WTC11 (cell line): ENCODE measurements around the gene TIMM44. TPM values are rescaled to one million over a fixed set of nuclear protein-coding genes. Genes with fewer than 3 reads are reported as not detected.

Experiments
- ATAC-seq: fragments of 200-7000 bp; cut with Tn5 transposase; 2 replicates; pipeline ENCODE4 v1.10.0; 2021; ENCODE audit warnings: mild to moderate bottlenecking, moderate library complexity
- CTCF ChIA-PET: fragments of 300-600 bp; sonication (Branson Sonifier 250); formaldehyde crosslinking; loops from one replicate; lab custom pipeline; 2021; ENCODE audit warnings: antibody characterized with exemption; lab: Charles Lee
- POLR2A ChIA-PET: fragments of 350-600 bp; sonication (Branson Sonifier 250); formaldehyde crosslinking; loops from one replicate; lab custom pipeline; 2021; ENCODE audit warnings: antibody characterized with exemption; lab: Charles Lee
- DNase-seq: peaks from one replicate; pipeline ENCODE4 v3.0.0; 2021; ENCODE audit warnings: low spot score
- H3K27ac Mint-ChIP-seq: 2 replicates; pipeline ENCODE4 v1.8.0; 2021; ENCODE audit warnings: mixed read lengths
- H3K27me3 Mint-ChIP-seq: 2 replicates; pipeline ENCODE4 v1.8.0; 2021; ENCODE audit warnings: low read depth, mild to moderate bottlenecking, moderate library complexity, mixed read lengths
- H3K36me3 Mint-ChIP-seq: 2 replicates; pipeline ENCODE4 v1.8.0; 2021; ENCODE audit warnings: mixed read lengths
- H3K4me1 Mint-ChIP-seq: 2 replicates; pipeline ENCODE4 v1.8.0; 2022; ENCODE audit warnings: mixed read lengths
- H3K4me3 Mint-ChIP-seq: 2 replicates; pipeline ENCODE4 v1.8.0; 2021; ENCODE audit warnings: mild to moderate bottlenecking, moderate library complexity, mixed read lengths
- H3K9me3 Mint-ChIP-seq: 2 replicates; pipeline ENCODE4 v1.8.0; 2021; ENCODE audit warnings: mixed read lengths
- GABPB1 ChIP-seq: sonication (generic); formaldehyde crosslinking; IDR thresholded peaks from 2 replicates; pipeline ENCODE4 v1.8.1; 2023; ENCODE audit warnings: mild to moderate bottlenecking, missing genetic modification reagents
- GRHL2 ChIP-seq: fragments of 250-450 bp; sonication (Bioruptor Pico); IDR thresholded peaks from 2 replicates; pipeline ENCODE4 v1.8.0; 2022; ENCODE audit warnings: mild to moderate bottlenecking, moderate library complexity; ENCODE audit not compliant: insufficient replicate concordance, severe bottlenecking
- JAZF1 ChIP-seq: fragments of 250-450 bp; sonication (Bioruptor Pico); IDR thresholded peaks from 2 replicates; pipeline ENCODE4 v1.9.0; 2021; ENCODE audit warnings: moderate library complexity, mild to moderate bottlenecking, inconsistent platforms
- MYBL2 ChIP-seq: sonication (generic); formaldehyde crosslinking; IDR thresholded peaks from 2 replicates; pipeline ENCODE4 v1.8.1; 2023; ENCODE audit warnings: mild to moderate bottlenecking, moderate library complexity, missing genetic modification reagents
- RELA ChIP-seq: sonication (generic); formaldehyde crosslinking; IDR thresholded peaks from 2 replicates; pipeline ENCODE4 v1.8.1; 2022; ENCODE audit warnings: missing genetic modification reagents, mild to moderate bottlenecking, borderline replicate concordance
- SMAD4 ChIP-seq: sonication (generic); formaldehyde crosslinking; IDR thresholded peaks from 2 replicates; pipeline ENCODE4 v1.8.0; 2022; ENCODE audit warnings: mild to moderate bottlenecking, missing genetic modification reagents
- SOX15 ChIP-seq: fragments of 250-450 bp; sonication (Bioruptor Pico); IDR thresholded peaks from 2 replicates; pipeline ENCODE4 v1.9.0; 2021; ENCODE audit warnings: mild to moderate bottlenecking
- TEAD1 ChIP-seq: sonication (generic); formaldehyde crosslinking; IDR thresholded peaks from 2 replicates; pipeline ENCODE4 v1.8.0; 2022; ENCODE audit warnings: mild to moderate bottlenecking, missing genetic modification reagents
- total RNA-seq: library from RNA; stranded (reverse); gene quantifications from 3 replicates; pipeline ENCODE4 v1.2.3, GENCODE V29; 2021
- TF ChIP-seq, protein P1 (sequence below): sonication (generic); formaldehyde crosslinking; IDR thresholded peaks from 2 replicates; pipeline ENCODE4 v1.8.0; 2022; ENCODE audit warnings: missing genetic modification reagents
- TF ChIP-seq, protein P2 (sequence below): fragments of 250-450 bp; sonication (Bioruptor Pico); IDR thresholded peaks from 2 replicates; pipeline ENCODE4 v1.9.0; 2021; ENCODE audit warnings: mild to moderate bottlenecking
- TF ChIP-seq, protein P3 (sequence below): sonication (generic); formaldehyde crosslinking; IDR thresholded peaks from 2 replicates; pipeline ENCODE4 v1.8.1; 2022; ENCODE audit warnings: mild to moderate bottlenecking, moderate library complexity, missing genetic modification reagents
- TF ChIP-seq, protein P4 (sequence below): sonication (generic); formaldehyde crosslinking; IDR thresholded peaks from 2 replicates; pipeline ENCODE4 v1.8.0; 2022; ENCODE audit warnings: mild to moderate bottlenecking, missing genetic modification reagents
- TF ChIP-seq, protein P5 (sequence below): sonication (generic); formaldehyde crosslinking; IDR thresholded peaks from 2 replicates; pipeline ENCODE4 v1.8.0; 2023; ENCODE audit warnings: missing genetic modification reagents, mild to moderate bottlenecking, borderline replicate concordance
- TF ChIP-seq, protein P6 (sequence below): sonication (generic); formaldehyde crosslinking; IDR thresholded peaks from 2 replicates; pipeline ENCODE4 v1.8.1; 2022; ENCODE audit warnings: low read depth, missing genetic modification reagents, borderline replicate concordance

Gene TIMM44
- total RNA-seq, 1 experiment from 2014 or later, result 129 TPM

DNA sequence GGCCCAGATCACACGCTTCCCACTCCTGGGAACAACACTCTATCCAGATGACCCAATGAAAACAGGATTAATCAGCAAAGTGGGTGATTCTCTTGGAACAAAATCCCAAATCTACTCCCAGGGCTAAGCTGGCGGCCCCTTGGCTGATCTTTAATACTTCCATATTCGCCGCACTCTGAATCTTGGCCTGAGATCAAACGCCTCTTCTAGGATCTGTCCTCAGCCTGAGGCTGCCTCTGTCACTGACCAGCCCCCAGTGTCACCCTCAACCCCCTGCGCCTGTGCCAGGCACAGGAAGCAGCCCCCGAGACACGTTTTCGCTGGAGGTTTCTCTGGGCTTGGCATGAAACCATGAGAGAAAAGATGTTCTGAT, 15.1 kb downstream of the TIMM44 start (continued):
- TF ChIP-seq, protein P1, sequence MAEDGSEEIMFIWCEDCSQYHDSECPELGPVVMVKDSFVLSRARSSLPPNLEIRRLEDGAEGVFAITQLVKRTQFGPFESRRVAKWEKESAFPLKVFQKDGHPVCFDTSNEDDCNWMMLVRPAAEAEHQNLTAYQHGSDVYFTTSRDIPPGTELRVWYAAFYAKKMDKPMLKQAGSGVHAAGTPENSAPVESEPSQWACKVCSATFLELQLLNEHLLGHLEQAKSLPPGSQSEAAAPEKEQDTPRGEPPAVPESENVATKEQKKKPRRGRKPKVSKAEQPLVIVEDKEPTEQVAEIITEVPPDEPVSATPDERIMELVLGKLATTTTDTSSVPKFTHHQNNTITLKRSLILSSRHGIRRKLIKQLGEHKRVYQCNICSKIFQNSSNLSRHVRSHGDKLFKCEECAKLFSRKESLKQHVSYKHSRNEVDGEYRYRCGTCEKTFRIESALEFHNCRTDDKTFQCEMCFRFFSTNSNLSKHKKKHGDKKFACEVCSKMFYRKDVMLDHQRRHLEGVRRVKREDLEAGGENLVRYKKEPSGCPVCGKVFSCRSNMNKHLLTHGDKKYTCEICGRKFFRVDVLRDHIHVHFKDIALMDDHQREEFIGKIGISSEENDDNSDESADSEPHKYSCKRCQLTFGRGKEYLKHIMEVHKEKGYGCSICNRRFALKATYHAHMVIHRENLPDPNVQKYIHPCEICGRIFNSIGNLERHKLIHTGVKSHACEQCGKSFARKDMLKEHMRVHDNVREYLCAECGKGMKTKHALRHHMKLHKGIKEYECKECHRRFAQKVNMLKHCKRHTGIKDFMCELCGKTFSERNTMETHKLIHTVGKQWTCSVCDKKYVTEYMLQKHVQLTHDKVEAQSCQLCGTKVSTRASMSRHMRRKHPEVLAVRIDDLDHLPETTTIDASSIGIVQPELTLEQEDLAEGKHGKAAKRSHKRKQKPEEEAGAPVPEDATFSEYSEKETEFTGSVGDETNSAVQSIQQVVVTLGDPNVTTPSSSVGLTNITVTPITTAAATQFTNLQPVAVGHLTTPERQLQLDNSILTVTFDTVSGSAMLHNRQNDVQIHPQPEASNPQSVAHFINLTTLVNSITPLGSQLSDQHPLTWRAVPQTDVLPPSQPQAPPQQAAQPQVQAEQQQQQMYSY (CRISPR knock-in tag), result no peak
- TF ChIP-seq, protein P2, sequence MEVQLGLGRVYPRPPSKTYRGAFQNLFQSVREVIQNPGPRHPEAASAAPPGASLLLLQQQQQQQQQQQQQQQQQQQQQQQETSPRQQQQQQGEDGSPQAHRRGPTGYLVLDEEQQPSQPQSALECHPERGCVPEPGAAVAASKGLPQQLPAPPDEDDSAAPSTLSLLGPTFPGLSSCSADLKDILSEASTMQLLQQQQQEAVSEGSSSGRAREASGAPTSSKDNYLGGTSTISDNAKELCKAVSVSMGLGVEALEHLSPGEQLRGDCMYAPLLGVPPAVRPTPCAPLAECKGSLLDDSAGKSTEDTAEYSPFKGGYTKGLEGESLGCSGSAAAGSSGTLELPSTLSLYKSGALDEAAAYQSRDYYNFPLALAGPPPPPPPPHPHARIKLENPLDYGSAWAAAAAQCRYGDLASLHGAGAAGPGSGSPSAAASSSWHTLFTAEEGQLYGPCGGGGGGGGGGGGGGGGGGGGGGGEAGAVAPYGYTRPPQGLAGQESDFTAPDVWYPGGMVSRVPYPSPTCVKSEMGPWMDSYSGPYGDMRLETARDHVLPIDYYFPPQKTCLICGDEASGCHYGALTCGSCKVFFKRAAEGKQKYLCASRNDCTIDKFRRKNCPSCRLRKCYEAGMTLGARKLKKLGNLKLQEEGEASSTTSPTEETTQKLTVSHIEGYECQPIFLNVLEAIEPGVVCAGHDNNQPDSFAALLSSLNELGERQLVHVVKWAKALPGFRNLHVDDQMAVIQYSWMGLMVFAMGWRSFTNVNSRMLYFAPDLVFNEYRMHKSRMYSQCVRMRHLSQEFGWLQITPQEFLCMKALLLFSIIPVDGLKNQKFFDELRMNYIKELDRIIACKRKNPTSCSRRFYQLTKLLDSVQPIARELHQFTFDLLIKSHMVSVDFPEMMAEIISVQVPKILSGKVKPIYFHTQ (CRISPR knock-in tag), result no peak
- no peak for TF ChIP-seq JAZF1 (CRISPR knock-in tag)
- TF ChIP-seq, protein P3, sequence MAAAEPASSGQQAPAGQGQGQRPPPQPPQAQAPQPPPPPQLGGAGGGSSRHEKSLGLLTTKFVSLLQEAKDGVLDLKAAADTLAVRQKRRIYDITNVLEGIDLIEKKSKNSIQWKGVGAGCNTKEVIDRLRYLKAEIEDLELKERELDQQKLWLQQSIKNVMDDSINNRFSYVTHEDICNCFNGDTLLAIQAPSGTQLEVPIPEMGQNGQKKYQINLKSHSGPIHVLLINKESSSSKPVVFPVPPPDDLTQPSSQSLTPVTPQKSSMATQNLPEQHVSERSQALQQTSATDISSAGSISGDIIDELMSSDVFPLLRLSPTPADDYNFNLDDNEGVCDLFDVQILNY, result no peak
- TF ChIP-seq, protein P4, sequence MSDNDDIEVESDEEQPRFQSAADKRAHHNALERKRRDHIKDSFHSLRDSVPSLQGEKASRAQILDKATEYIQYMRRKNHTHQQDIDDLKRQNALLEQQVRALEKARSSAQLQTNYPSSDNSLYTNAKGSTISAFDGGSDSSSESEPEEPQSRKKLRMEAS, result no peak

DNA sequence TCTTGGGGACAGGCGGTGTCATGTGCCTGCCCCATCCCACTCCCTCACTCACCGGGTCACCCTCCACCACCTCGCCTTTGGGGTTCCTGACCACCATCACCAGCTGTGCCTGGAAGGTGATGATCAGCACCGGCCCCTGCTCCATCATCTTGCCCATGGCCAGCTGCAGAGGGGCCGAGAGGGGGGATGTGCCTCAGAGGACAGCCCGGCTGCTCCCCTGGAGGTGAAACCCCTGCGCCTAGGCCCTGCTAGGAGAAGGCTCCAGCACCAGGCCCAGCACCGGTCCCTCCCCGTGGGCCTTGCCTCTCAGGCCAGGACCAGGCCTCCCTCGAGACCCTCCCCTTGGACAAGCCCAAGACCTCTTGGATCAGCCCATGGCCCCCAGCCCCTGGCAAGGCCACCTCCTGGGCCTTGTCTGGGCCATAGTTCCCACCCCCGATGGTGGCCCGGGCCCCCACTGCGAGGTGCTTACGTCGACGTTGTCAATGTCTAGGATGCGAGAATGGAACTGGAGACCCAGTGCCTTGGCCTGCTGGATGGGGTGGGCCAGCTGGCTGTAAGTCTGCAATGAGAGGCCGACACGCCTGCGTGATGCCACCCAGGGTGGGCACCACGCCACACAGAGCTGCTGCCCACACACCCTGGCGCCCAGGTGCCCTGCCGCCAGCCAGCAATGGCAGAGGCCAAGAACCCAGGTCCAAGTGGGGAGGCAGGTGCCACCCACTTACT, 15.7 kb downstream of the TIMM44 start:
- ChIA-PET POLR2A (interaction anchor here (0.7 to 2.0 kb wide), 3 partner anchors 13 to 75 kb away, joined by 3 to 8 read pairs (median 3); partner anchors contain the start of genes TGFBR3L and TIMM44), CTCF (interaction anchor here (0.5 to 2.2 kb wide), 8 partner anchors 10 to 141 kb away, joined by 3 to 14 read pairs (median 4); partner anchors contain the start of gene TIMM44)
- Mint-ChIP-seq H3K4me3 (no peak overlapping the region), H3K36me3 (peaks cover 9% of the 10 kb centered on the region), H3K4me1 (peaks cover 4% of the 10 kb centered on the region; the same call in 1 of the 2 replicates), H3K9me3 (no peaks in the 10 kb centered on the region), H3K27ac (no peak overlapping the region), H3K27me3 (no peaks in the 10 kb centered on the region)
- ATAC-seq (no peak), DNase-seq (no peak)
- TF ChIP-seq SMAD4 (CRISPR knock-in tag) (no peak), SOX15 (CRISPR knock-in tag) (no peak), TEAD1 (no peak), GRHL2 (CRISPR knock-in tag) (no peak), RELA (CRISPR knock-in tag) (0 out of 2 replicates have a peak, but pooled peaks have one; percentile 34), GABPB1 (CRISPR knock-in tag) (no peak), MYBL2 (CRISPR knock-in tag) (no peak)
- TF ChIP-seq, protein P5, sequence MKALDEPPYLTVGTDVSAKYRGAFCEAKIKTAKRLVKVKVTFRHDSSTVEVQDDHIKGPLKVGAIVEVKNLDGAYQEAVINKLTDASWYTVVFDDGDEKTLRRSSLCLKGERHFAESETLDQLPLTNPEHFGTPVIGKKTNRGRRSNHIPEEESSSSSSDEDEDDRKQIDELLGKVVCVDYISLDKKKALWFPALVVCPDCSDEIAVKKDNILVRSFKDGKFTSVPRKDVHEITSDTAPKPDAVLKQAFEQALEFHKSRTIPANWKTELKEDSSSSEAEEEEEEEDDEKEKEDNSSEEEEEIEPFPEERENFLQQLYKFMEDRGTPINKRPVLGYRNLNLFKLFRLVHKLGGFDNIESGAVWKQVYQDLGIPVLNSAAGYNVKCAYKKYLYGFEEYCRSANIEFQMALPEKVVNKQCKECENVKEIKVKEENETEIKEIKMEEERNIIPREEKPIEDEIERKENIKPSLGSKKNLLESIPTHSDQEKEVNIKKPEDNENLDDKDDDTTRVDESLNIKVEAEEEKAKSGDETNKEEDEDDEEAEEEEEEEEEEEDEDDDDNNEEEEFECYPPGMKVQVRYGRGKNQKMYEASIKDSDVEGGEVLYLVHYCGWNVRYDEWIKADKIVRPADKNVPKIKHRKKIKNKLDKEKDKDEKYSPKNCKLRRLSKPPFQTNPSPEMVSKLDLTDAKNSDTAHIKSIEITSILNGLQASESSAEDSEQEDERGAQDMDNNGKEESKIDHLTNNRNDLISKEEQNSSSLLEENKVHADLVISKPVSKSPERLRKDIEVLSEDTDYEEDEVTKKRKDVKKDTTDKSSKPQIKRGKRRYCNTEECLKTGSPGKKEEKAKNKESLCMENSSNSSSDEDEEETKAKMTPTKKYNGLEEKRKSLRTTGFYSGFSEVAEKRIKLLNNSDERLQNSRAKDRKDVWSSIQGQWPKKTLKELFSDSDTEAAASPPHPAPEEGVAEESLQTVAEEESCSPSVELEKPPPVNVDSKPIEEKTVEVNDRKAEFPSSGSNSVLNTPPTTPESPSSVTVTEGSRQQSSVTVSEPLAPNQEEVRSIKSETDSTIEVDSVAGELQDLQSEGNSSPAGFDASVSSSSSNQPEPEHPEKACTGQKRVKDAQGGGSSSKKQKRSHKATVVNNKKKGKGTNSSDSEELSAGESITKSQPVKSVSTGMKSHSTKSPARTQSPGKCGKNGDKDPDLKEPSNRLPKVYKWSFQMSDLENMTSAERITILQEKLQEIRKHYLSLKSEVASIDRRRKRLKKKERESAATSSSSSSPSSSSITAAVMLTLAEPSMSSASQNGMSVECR, result 0 out of 2 replicates have a peak, but pooled peaks have one; percentile 32
- TF ChIP-seq, protein P6, sequence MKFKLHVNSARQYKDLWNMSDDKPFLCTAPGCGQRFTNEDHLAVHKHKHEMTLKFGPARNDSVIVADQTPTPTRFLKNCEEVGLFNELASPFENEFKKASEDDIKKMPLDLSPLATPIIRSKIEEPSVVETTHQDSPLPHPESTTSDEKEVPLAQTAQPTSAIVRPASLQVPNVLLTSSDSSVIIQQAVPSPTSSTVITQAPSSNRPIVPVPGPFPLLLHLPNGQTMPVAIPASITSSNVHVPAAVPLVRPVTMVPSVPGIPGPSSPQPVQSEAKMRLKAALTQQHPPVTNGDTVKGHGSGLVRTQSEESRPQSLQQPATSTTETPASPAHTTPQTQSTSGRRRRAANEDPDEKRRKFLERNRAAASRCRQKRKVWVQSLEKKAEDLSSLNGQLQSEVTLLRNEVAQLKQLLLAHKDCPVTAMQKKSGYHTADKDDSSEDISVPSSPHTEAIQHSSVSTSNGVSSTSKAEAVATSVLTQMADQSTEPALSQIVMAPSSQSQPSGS (CRISPR knock-in tag), result no peak
